Thymus (tissue), 14 donors: ENCODE measurements around the gene DYNLRB1. TPM values are rescaled to one million over a fixed set of nuclear protein-coding genes. Genes with fewer than 3 reads are reported as not detected.
"Not testable (repeated sequence)": the region's sequence is repeated elsewhere in the genome, so short reads cannot be mapped to it uniquely, and the experiment has no call there.

Experiments
- DNase-seq, 9 donors: peaks; one replicate each; pipeline ENCODE4 v3.0.0-alpha.2; 2013; ENCODE audit warnings: low spot score in 9 of 9, low read depth in 6 of 9, missing footprints in 1 of 9
- H3K27ac ChIP-seq, 2 donors: one replicate each; pipeline ENCODE4 v1.5.1; 2013; ENCODE audit warnings: control low read depth in 1 of 2, low read depth in 1 of 2, low read length in 1 of 2, mild to moderate bottlenecking in 1 of 2, moderate library complexity in 1 of 2
- H3K27me3 ChIP-seq, 2 donors: one replicate each; pipeline ENCODE4 v1.5.1; 2013; ENCODE audit warnings: low read length in 1 of 2; ENCODE audit not compliant: control insufficient read depth in 2 of 2, insufficient read depth in 1 of 2
- H3K36me3 ChIP-seq, 2 donors: one replicate each; pipeline ENCODE4 v1.5.1; 2013; ENCODE audit warnings: low read length in 1 of 2, mild to moderate bottlenecking in 1 of 2, moderate library complexity in 1 of 2; ENCODE audit not compliant: control insufficient read depth in 2 of 2, insufficient read depth in 2 of 2
- H3K4me1 ChIP-seq, 2 donors: one replicate each; pipeline ENCODE4 v1.5.1; 2013; ENCODE audit warnings: low read length in 2 of 2; ENCODE audit not compliant: control insufficient read depth in 2 of 2, insufficient read depth in 2 of 2
- H3K4me3 ChIP-seq, 2 donors: one replicate each; pipeline ENCODE4 v1.5.1; 2013; ENCODE audit warnings: low read length in 2 of 2, control low read depth in 1 of 2, mild to moderate bottlenecking in 1 of 2
- H3K9me3 ChIP-seq, 2 donors: one replicate each; pipeline ENCODE4 v1.5.1; 2013; ENCODE audit warnings: low read length in 1 of 2, mild to moderate bottlenecking in 1 of 2; ENCODE audit not compliant: control insufficient read depth in 2 of 2, insufficient read depth in 1 of 2
- WGBS: extraction: QIAGEN DNeasy Blood & Tissue Kit; methylation state at CpG from one replicate; pipeline ENCODE4 v1.1.7; 2013; 5-methylcytosine and 5-hydroxymethylcytosine counted together
- long read RNA-seq, 10 donors: transcript quantifications; one replicate each; lab custom pipeline, GENCODE V29; 2026
- polyA plus RNA-seq: library from polyadenylated mRNA; stranded (reverse); fragments of 200-250 nt; gene quantifications from one replicate; pipeline ENCODE4 v1.2.3, GENCODE V29; 2013
- total RNA-seq: library from RNA; stranded (reverse); fragments of 120-200 nt; gene quantifications from one replicate; pipeline ENCODE4 v1.2.4, GENCODE V29; 2013
- donor health status: healthy.

DYNLRB1 gene
- total RNA-seq, result 70.9 TPM
- 226 TPM for polyA plus RNA-seq
- long read RNA-seq, donor 1, partial matches to known transcripts, result 0 of 4 reads
- long read RNA-seq, donor 1, other reads (novel, unspliced or antisense), result 0 of 4 reads
- long read RNA-seq, donor 2, transcript DYNLRB1-202 (4 exons, 675 nt), result major isoform, 48 of 67 reads
- long read RNA-seq, donor 2, partial matches to known transcripts, result 14 of 67 reads
- long read RNA-seq, donor 2, other reads (novel, unspliced or antisense), result 5 of 67 reads
- long read RNA-seq, donor 3, transcript DYNLRB1-202 (4 exons, 675 nt), result major isoform, 68 of 82 reads
- long read RNA-seq, donor 3, partial matches to known transcripts, result 9 of 82 reads
- long read RNA-seq, donor 3, other reads (novel, unspliced or antisense), result 5 of 82 reads
- long read RNA-seq, donor 4, transcript DYNLRB1-202 (4 exons, 675 nt), result major isoform, 19 of 27 reads
- long read RNA-seq, donor 4, partial matches to known transcripts, result 8 of 27 reads
- long read RNA-seq, donor 4, other reads (novel, unspliced or antisense), result 0 of 27 reads
- long read RNA-seq, donor 5, transcript DYNLRB1-202 (4 exons, 675 nt), result major isoform, 88 of 134 reads
- long read RNA-seq, donor 5, partial matches to known transcripts, result 39 of 134 reads
- long read RNA-seq, donor 5, other reads (novel, unspliced or antisense), result 7 of 134 reads
- long read RNA-seq, donor 6, transcript DYNLRB1-202 (4 exons, 675 nt), result major isoform, 25 of 30 reads
- long read RNA-seq, donor 6, partial matches to known transcripts, result 5 of 30 reads
- long read RNA-seq, donor 6, other reads (novel, unspliced or antisense), result 0 of 30 reads
- long read RNA-seq, donor 7, transcript DYNLRB1-202 (4 exons, 675 nt), result major isoform, 44 of 59 reads
- long read RNA-seq, donor 7, partial matches to known transcripts, result 15 of 59 reads
- long read RNA-seq, donor 7, other reads (novel, unspliced or antisense), result 0 of 59 reads
- long read RNA-seq, donor 8, transcript DYNLRB1-202 (4 exons, 675 nt), result major isoform, 14 of 14 reads
- long read RNA-seq, donor 8, partial matches to known transcripts, result 0 of 14 reads
- long read RNA-seq, donor 8, other reads (novel, unspliced or antisense), result 0 of 14 reads
- long read RNA-seq, donor 9, transcript DYNLRB1-202 (4 exons, 675 nt), result major isoform, 22 of 33 reads
- long read RNA-seq, donor 9, partial matches to known transcripts, result 11 of 33 reads
- long read RNA-seq, donor 9, other reads (novel, unspliced or antisense), result 0 of 33 reads
- long read RNA-seq, donor 10, transcript DYNLRB1-202 (4 exons, 675 nt), result major isoform, 36 of 50 reads
- long read RNA-seq, donor 10, partial matches to known transcripts, result 14 of 50 reads
- long read RNA-seq, donor 10, other reads (novel, unspliced or antisense), result 0 of 50 reads

DNA sequence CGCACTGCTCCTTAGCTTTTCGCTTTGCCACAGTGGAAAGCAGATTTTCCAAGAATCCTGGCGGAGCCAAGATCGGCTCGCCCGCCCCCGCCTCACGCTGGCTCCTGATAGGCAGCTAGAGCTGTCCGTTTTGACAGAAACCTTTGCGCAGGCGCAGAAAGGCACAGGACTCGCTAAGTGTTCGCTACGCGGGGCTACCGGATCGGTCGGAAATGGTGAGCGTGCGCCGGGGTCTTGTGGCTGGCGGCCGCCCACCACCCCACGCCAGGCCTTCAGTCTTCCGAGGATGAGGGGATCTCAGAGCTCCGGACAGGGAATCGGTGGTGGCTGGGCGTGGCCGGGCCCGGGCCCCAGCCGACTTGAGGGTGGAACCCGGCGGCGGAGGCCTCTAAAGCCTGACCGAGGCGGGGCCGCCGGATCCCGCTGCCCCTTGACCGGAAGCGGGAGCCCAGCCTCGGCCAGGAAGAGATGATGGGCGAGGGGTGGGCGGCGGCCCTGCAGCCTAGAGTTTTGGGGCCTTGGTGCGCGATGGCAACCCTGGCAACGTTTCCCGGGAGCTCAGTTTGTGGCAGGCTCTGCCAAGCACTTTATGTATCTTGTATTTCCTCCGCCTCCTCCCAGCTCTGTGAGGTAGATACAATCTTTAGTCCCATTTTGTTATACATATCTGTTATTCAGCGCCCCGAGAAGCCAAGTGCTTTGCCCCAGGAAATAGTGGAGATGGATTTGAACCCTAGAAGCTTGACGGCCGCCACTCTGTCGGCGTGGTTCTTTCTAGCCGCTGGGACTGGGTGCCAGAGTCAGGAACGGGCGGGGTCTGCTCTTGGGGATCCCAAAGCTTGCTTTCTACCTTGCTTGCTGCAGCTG, at the start of gene DYNLRB1:
Gene DYNLRB1, plus strand, starts transcription at position 176 of the 867 bp plus-strand sequence. Its CDS starts 37 bp downstream, at position 213.
- H3K27me3 ChIP-seq, result no peaks in the 10 kb centered on the region
- WGBS, result under 1% methylated on average over 59 of the region's 59 CpGs

DNA sequence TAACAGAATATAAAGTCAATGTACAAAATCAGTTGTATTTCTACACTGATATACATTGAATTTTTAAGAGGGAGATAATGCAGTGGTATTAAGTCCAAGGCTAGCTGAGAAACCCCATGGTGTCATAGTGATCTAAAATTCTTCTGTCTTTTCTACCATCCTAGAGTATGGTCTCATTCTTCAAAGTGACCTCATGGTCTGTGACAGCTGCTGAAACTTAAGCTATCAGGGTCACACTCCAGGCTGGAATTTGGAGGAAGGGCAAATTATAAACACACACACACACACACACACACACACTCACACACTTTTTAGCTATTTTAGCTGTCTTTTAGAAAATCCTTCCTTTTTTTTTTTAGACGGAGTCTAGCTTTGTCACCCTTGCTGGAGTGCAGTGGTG, 47.3 kb upstream of the DYNLRB1 start:
- peaks cover 15 to 40% of the 10 kb centered on the region in 2 donors for H3K36me3 ChIP-seq
- no peak overlapping the region for H3K27ac ChIP-seq
- H3K9me3 ChIP-seq, result no peaks in the 10 kb centered on the region
- H3K4me1 ChIP-seq, result no peaks in the 10 kb centered on the region
- 100% methylated on average over 1 of the region's 1 CpG for WGBS
- no peak for DNase-seq
- no peaks in the 10 kb centered on the region for H3K27me3 ChIP-seq
- H3K4me3 ChIP-seq, result no peak overlapping the region

More for the DNA sequence above, at the start of gene DYNLRB1:
- DNase-seq, result peak; percentile 86 to 98 (median 94)
- Histone ChIP-seq H3K36me3 (peaks cover 2 to 15% of the 10 kb centered on the region in 2 donors), H3K27ac (peak within 1 kb of the TSS; percentile 84 to 87), H3K4me3 (peak within 1 kb of the TSS; percentile 63 to 77), H3K4me1 (peaks cover 6 to 17% of the 10 kb centered on the region in 2 donors), H3K9me3 (no peaks in the 10 kb centered on the region)

DNA sequence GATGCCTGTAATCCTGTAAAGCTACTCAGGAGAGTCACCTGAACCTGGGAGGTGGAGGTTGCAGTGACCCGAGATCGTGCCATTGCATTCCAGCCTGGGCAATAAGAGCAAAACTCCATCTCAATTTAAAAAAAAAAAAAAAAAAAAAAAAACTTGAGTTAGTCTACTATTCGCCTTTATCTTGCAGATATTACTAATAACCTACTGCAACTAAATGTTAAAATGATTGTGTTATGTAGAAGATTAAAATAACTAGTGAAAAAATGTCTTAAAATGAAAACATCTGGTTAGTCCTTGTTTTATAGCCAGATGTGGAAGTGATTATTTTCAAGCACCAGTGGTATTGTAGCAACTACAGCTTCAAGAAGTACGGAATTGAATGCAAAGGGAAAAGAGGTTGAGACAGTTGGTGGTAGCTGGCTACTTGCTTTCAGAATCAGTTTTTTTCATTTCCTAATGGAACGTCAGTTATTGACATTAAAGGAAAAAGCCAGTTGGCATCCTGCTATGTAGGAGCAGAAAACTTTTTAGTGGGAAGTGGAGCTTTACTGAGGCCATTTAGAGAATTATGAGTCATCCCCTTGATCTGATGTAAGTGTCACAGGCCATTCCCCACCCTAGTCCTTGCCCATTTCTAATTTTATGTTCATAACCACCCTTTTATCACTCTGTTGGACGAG, 43.8 kb upstream of the DYNLRB1 start:
- Histone ChIP-seq H3K9me3 (no peaks in the 10 kb centered on the region), H3K27ac (no peak overlapping the region), H3K4me1 (no peaks in the 10 kb centered on the region), H3K4me3 (no peak overlapping the region), H3K27me3 (no peaks in the 10 kb centered on the region), H3K36me3 (peaks cover 8 to 33% of the 10 kb centered on the region in 2 donors)
- no peak for DNase-seq
- 97% methylated on average over 6 of the region's 6 CpGs for WGBS

DNA sequence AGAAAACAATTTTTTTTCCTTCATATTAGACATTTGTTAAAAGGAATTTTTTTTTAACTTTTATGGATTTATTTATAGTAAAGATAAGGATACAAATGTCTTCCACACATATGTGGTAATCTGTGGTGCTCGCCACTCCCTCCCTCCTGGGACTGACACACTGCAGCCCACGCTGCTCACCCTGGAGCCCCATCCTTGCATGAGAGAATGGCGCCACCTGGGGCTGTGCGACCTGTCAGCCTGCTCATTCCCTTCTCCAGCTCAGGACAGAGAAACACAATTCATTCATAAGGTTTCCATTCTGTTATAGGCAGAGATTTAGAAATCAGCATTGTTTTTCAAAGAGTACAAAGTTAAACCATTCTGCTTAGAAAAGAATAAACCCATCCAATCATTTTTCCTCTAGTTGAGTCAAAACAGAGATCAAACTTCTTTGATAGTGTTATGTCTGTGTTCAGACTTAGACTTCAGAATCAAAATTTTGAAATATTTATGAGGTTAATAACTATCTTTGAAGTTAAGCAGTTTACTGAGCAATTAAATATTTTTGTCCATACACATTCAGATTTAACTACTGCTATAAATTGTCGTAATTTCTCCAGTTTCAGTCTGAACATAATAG, 42.8 kb upstream of the DYNLRB1 start:
- Histone ChIP-seq H3K36me3 (peaks cover 8 to 39% of the 10 kb centered on the region in 2 donors), H3K4me1 (no peaks in the 10 kb centered on the region), H3K27ac (no peak overlapping the region), H3K27me3 (no peaks in the 10 kb centered on the region), H3K4me3 (no peak overlapping the region), H3K9me3 (no peaks in the 10 kb centered on the region)
- 90% methylated on average over 5 of the region's 5 CpGs for WGBS
- DNase-seq, result peak in 3 of 9 donors; percentile 6 to 33 (median 19)

DNA sequence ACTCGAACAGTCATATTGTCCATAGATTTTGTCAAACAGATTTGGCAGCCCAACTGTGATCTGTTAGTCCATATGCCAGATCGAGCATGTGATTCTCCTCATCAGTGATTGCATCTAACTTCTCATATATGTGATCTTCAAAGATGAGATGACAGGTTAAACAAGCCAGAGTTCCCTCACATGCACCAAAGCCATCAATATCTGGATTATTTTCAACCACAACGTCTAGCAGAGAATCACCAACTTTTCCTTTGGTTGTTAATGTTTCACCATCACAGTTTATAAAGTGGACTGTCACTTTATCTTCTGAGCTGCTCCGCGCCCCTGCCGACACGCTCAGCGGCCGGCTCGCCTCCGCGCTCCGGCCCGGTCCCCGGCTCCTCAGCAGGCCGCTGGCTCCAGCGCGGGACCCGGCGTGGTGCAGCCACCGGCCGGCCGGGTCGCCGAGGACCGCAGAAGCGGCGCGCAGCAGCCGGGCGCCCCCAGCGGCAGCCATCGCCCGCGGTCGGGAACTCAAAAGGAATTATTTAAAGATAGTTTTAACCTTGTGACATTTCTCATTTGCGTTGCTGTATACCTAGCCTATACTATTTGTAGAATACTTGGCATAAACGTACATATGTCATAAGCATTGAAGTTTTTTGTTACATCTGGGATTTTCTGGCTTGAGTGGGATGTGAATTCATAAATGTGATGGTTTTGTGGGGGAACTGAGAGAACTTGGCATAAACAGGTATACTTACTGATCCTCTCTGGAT, 40.1 kb upstream of the DYNLRB1 start:
- Histone ChIP-seq H3K9me3 (no peaks in the 10 kb centered on the region), H3K27me3 (no peaks in the 10 kb centered on the region), H3K36me3 (peaks cover 13 to 41% of the 10 kb centered on the region in 2 donors), H3K4me1 (no peaks in the 10 kb centered on the region), H3K27ac (no peak overlapping the region), H3K4me3 (no peak overlapping the region)
- peak in 3 of 9 donors; percentile 0 to 11 (median 9) for DNase-seq
- 33% methylated on average over 38 of the region's 38 CpGs for WGBS

DNA sequence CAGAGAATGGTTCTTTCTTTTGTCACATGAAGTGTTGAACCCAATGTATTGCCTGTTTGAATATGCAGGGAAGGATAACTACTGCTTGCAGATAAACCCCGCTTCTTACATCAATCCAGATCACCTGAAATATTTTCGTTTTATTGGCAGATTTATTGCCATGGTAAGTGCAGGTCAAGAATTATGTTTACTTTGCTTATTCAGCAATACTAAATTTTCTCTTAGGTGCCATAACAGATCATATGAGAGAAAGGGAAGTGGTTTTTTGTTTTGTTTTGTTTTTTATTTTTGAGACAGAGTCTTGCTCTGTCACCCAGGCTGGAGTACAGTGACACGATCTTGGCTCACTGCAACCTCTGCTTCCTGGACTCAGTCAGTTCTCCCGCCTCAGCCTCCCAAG, 36.6 kb upstream of the DYNLRB1 start:
- Histone ChIP-seq H3K4me3 (no peak overlapping the region), H3K36me3 (peaks cover 28 to 50% of the 10 kb centered on the region in 2 donors), H3K27me3 (no peaks in the 10 kb centered on the region), H3K27ac (no peak overlapping the region), H3K9me3 (peaks cover 3 to 8% of the 10 kb centered on the region in 2 donors), H3K4me1 (no peaks in the 10 kb centered on the region)
- no peak for DNase-seq
- 97% methylated on average over 4 of the region's 4 CpGs for WGBS

DNA sequence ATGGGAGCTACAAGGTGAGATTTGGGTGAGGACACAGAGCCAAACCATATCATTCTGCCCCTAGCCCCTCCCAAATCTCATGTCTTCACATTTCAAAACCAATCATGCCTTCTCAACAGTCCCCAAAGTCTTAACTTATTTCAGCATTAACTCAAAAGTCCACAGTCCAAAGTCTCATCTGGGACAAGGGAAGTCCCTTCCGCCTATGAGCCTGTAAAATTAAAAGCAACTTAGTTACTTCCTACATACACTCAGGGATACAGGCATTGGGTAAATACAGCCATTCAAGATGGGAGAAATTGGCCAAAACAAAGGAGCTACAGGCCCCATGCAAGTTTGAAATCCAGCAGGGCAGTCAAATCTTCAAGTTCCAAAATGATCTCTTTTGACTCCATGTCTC, 34.1 kb upstream of the DYNLRB1 start:
- H3K36me3 ChIP-seq, result peaks cover 42 to 49% of the 10 kb centered on the region in 2 donors
- WGBS, result 54% methylated on average over 1 of the region's 1 CpG
- not testable (repeated sequence) for H3K27ac ChIP-seq, H3K27me3 ChIP-seq, H3K9me3 ChIP-seq, DNase-seq, H3K4me3 ChIP-seq, H3K4me1 ChIP-seq
